H1 (cell line): Measurements from ENCODE around the gene TSC2. TPM values are rescaled to one million over a fixed set of nuclear protein-coding genes. Genes with fewer than 3 reads are reported as not detected.
A peak's percentile ranks its signal among the peaks of the same experiment; 100 is the strongest.

Experiments used
- CTCF ChIA-PET: fragments of 300-600 bp; sonication (Branson Sonifier 250); formaldehyde crosslinking; loops from one replicate; lab custom pipeline; 2021; ENCODE audit not compliant: partially characterized antibody; lab: Charles Lee
- POLR2A ChIA-PET: fragments of 300-600 bp; sonication (Branson Sonifier 250); formaldehyde crosslinking; loops from one replicate; lab custom pipeline; 2021; ENCODE audit warnings: inconsistent platforms; ENCODE audit not compliant: partially characterized antibody; lab: Charles Lee
- DNase-seq, 2 experiments: peaks; one replicate each; pipeline versions ENCODE4 v3.0.0 to v3.0.0-alpha.2; 2010 to 2022; ENCODE audit warnings: low spot score in 2 of 2, low read depth in 1 of 2, mixed read lengths in 1 of 2
- FAIRE-seq: peaks from 2 replicates; lab custom pipeline; 2011; peaks lifted over from hg19 to GRCh38; lab: Jason Lieb, UNC
- H2AFZ ChIP-seq: 2 replicates; pipeline ENCODE4 v1.8.1; 2012; ENCODE audit warnings: low read length, inconsistent platforms
- H2AK5ac ChIP-seq: 2 replicates; pipeline ENCODE4 v1.6.1; 2013; ENCODE audit warnings: low read depth, low read length
- H2BK120ac ChIP-seq: replicated peaks from 2 replicates; pipeline ENCODE3; 2013; ENCODE audit warnings: low read depth, low read length, inconsistent platforms
- H2BK12ac ChIP-seq: 2 replicates; pipeline ENCODE4 v1.6.1; 2013; ENCODE audit warnings: low read depth, low read length
- H2BK15ac ChIP-seq: 2 replicates; pipeline ENCODE4 v1.6.1; 2013; ENCODE audit warnings: low read length
- H2BK20ac ChIP-seq: 2 replicates; pipeline ENCODE4 v1.6.1; 2013; ENCODE audit warnings: low read length
- H2BK5ac ChIP-seq: 2 replicates; pipeline ENCODE4 v1.6.1; 2013; ENCODE audit warnings: low read depth, low read length
- H3K14ac ChIP-seq: 2 replicates; pipeline ENCODE4 v1.6.1; 2013; ENCODE audit warnings: inconsistent platforms; ENCODE audit not compliant: insufficient read length
- H3K18ac ChIP-seq: 2 replicates; pipeline ENCODE4 v1.6.1; 2013; ENCODE audit warnings: low read length; ENCODE audit errors: extremely low read depth
- H3K23ac ChIP-seq: 2 replicates; pipeline ENCODE4 v1.6.1; 2013; ENCODE audit warnings: inconsistent platforms; ENCODE audit not compliant: insufficient read length
- H3K23me2 ChIP-seq: 2 replicates; pipeline ENCODE4 v1.6.1; 2013; ENCODE audit warnings: low read depth, low read length
- H3K27ac ChIP-seq: 2 replicates; pipeline ENCODE4 v1.6.1; 2011; ENCODE audit warnings: low read depth, low read length, inconsistent platforms
- H3K27me3 ChIP-seq, 4 experiments: replicated peaks in 1 of 4; 1 replicate in 1 of 4; 2 replicates in 3 of 4; pipeline versions ENCODE4 v1.6.1 to v1.8.1; 2011 to 2013; ENCODE audit warnings: low read length in 3 of 4, mild to moderate bottlenecking in 3 of 4, inconsistent platforms in 2 of 4, mixed read lengths in 2 of 4, moderate library complexity in 1 of 4; ENCODE audit not compliant: control insufficient read depth in 3 of 4, insufficient read depth in 3 of 4; ENCODE audit errors: extremely low read depth in 1 of 4
- H3K36me3 ChIP-seq, 4 experiments: 2 replicates each; pipeline versions ENCODE4 v1.6.1 to v1.8.1; 2011 to 2013; ENCODE audit warnings: mild to moderate bottlenecking in 4 of 4, low read length in 3 of 4, moderate library complexity in 2 of 4, control low read depth in 1 of 4, inconsistent platforms in 1 of 4; ENCODE audit not compliant: insufficient read depth in 4 of 4, control insufficient read depth in 2 of 4
- H3K4ac ChIP-seq: replicated peaks from 2 replicates; pipeline ENCODE3; 2013; ENCODE audit warnings: low read length, low read depth, mixed read lengths, inconsistent platforms; ENCODE audit not compliant: insufficient read length
- H3K4me1 ChIP-seq, 4 experiments: replicated peaks in 1 of 4; 1 replicate in 1 of 4; 2 replicates in 3 of 4; pipeline versions ENCODE4 v1.6.1 to v1.8.1; 2011 to 2013; ENCODE audit warnings: low read length in 3 of 4, inconsistent platforms in 2 of 4, mixed read lengths in 1 of 4; ENCODE audit not compliant: insufficient read depth in 4 of 4, control insufficient read depth in 3 of 4
- H3K4me2 ChIP-seq, 2 experiments: 2 replicates each; pipeline versions ENCODE4 v1.6.1 to v1.8.1; 2011 to 2013; ENCODE audit warnings: low read depth in 2 of 2, low read length in 2 of 2, control low read depth in 1 of 2, inconsistent platforms in 1 of 2, mild to moderate bottlenecking in 1 of 2; ENCODE audit not compliant: insufficient read depth in 1 of 2
- H3K4me3 ChIP-seq, 4 experiments: fragments of 200-600, 300-600 bp in 1 of 4; sonication (generic), shearing (Covaris generic), sonication (Bioruptor Twin) in 1 of 4; 2 replicates each; pipeline versions ENCODE4 v1.5.1 to v1.8.1; 2011 to 2016; ENCODE audit warnings: low read length in 4 of 4, low read depth in 3 of 4, control low read depth in 2 of 4, inconsistent platforms in 2 of 4, mild to moderate bottlenecking in 2 of 4, mixed read lengths in 1 of 4, moderate library complexity in 1 of 4; ENCODE audit not compliant: insufficient read depth in 2 of 4; ENCODE audit errors: extremely low read depth in 1 of 4
- H3K56ac ChIP-seq: replicated peaks from 2 replicates; pipeline ENCODE3; 2013; ENCODE audit warnings: low read depth, mild to moderate bottlenecking, mixed read lengths, low read length, inconsistent platforms; ENCODE audit not compliant: insufficient read length
- H3K79me1 ChIP-seq: 2 replicates; pipeline ENCODE4 v1.6.1; 2013; ENCODE audit warnings: low read depth, low read length, control low read depth
- H3K79me2 ChIP-seq, 2 experiments: 2 replicates each; pipeline versions ENCODE4 v1.6.1 to v1.8.1; 2012 to 2013; ENCODE audit warnings: low read length in 2 of 2, mild to moderate bottlenecking in 2 of 2, inconsistent platforms in 1 of 2; ENCODE audit not compliant: insufficient read depth in 2 of 2, control insufficient read depth in 1 of 2
- H3K9ac ChIP-seq, 4 experiments: replicated peaks in 1 of 4; 1 replicate in 1 of 4; 2 replicates in 3 of 4; pipeline versions ENCODE4 v1.6.1 to v1.8.1; 2011 to 2013; ENCODE audit warnings: low read depth in 3 of 4, low read length in 3 of 4, control low read depth in 2 of 4, mild to moderate bottlenecking in 2 of 4, moderate library complexity in 2 of 4, inconsistent platforms in 1 of 4; ENCODE audit errors: extremely low read depth in 1 of 4
- H3K9me3 ChIP-seq, 2 experiments: 2 replicates each; pipeline versions ENCODE4 v1.6.1 to v1.8.1; 2012 to 2013; ENCODE audit warnings: mild to moderate bottlenecking in 2 of 2, moderate library complexity in 2 of 2, control low read depth in 1 of 2, inconsistent platforms in 1 of 2, low read depth in 1 of 2, low read length in 1 of 2, mixed read lengths in 1 of 2; ENCODE audit not compliant: insufficient read depth in 2 of 2
- H4K20me1 ChIP-seq, 2 experiments: replicated peaks in 1 of 2; 2 replicates each; pipeline versions ENCODE3 to v1.8.1; 2011 to 2013; ENCODE audit warnings: inconsistent platforms in 2 of 2, low read length in 2 of 2, mild to moderate bottlenecking in 1 of 2; ENCODE audit not compliant: insufficient read depth in 2 of 2, control insufficient read depth in 1 of 2
- H4K5ac ChIP-seq: 2 replicates; pipeline ENCODE4 v1.6.1; 2013; ENCODE audit warnings: low read length, low read depth, mixed read lengths, inconsistent platforms; ENCODE audit not compliant: insufficient read length
- H4K8ac ChIP-seq: 2 replicates; pipeline ENCODE4 v1.8.0; 2013; ENCODE audit warnings: mild to moderate bottlenecking, moderate library complexity, low read length, inconsistent platforms; ENCODE audit not compliant: insufficient read depth; ENCODE audit errors: extremely low read depth
- H4K91ac ChIP-seq: replicated peaks from 2 replicates; pipeline ENCODE3; 2013; ENCODE audit warnings: low read length, mixed read lengths, inconsistent platforms; ENCODE audit not compliant: insufficient read length
- CHD1 ChIP-seq: IDR thresholded peaks from 2 replicates; pipeline ENCODE4 v1.6.1; 2012; ENCODE audit warnings: low read depth, low read length, improper control_type of control experiment
- TBP ChIP-seq: IDR thresholded peaks from 2 replicates; pipeline ENCODE4 v1.6.1; 2011; ENCODE audit warnings: low read depth, low read length, improper control_type of control experiment
- WGBS, 2 experiments: shearing (Covaris generic) in 1 of 2; methylation state at CpG; one replicate each; pipeline versions ENCODE4 v1.1.6 to v1.1.7; 2013 to 2015; ENCODE audit warnings: low lambda C conversion rate in 2 of 2, mixed read lengths in 2 of 2, inconsistent platforms in 1 of 2, low coverage in 1 of 2, missing lambda C conversion rate in 1 of 2; ENCODE audit not compliant: insufficient replicate concordance in 2 of 2, insufficient coverage in 1 of 2, insufficient read length in 1 of 2; ENCODE audit errors: extremely low coverage in 1 of 2, missing lambda C conversion rate in 1 of 2; 5-methylcytosine and 5-hydroxymethylcytosine counted together
- polyA plus RNA-seq, 7 experiments: library from polyadenylated mRNA; depleted of rRNA in 3 of 7; stranded (reverse) in 5 of 7; unstranded in 2 of 7; fragments of >200 nt in 5 of 7; fragments of 200-250 nt in 2 of 7; gene quantifications; 1 replicate in 5 of 7; 2 replicates in 1 of 7; 4 replicates in 1 of 7; pipeline versions ENCODE4 v1.2.1 to v1.2.3, GENCODE V29; 2011 to 2013; ENCODE audit warnings: missing spikeins in 2 of 7, mixed read lengths in 2 of 7
- total RNA-seq: library from RNA; stranded (reverse); fragmentation: NEBNext Ultra II Directional; extraction: Animal tissue kit (Norgen Biotek cat#: 25700); gene quantifications from 2 replicates; pipeline ENCODE4 v1.2.1, GENCODE V29; 2021

The TSC2 gene
- total and polyA plus RNA-seq, 2 of the 8 experiments (the other 6 are each of a cell fraction or from before 2014, with no cell fraction given), result 65.9 to 96.6 TPM

DNA sequence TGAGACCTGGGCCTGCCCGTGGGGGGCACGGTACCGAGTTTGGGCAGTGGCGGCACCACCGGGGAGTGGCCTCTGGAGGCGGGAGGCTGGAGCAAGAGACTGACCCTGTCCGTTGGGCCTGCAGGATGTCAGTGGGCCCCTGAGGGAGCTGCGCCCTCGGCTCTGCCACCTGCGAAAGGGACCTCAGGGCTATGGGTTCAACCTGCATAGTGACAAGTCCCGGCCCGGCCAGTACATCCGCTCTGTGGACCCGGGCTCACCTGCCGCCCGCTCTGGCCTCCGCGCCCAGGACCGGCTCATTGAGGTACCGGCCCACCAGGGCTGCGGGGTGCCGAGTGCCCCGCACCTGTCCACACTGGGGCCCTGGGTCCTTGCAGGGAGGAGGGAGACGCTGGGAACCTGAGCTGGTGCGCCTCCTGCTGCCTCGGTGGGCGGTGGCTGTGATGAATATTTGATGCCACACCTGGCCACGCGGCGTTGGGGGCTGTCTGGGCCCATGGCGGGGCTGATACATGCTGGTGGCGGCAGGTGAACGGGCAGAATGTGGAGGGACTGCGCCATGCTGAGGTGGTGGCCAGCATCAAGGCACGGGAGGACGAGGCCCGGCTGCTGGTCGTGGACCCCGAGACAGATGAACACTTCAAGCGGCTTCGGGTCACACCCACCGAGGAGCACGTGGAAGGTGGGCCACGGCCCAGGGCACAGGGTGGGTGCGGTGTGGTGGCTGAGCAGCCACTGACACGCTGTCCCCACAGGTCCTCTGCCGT lies 11.4 kb upstream of the TSC2 start:
- Histone ChIP-seq H3K23me2 (no peaks in the 10 kb centered on the region), H2AK5ac (no peak overlapping the region), H2BK5ac (no peak overlapping the region), H3K79me1 (no peaks in the 10 kb centered on the region), H3K4ac (no peak overlapping the region), H3K4me1 (peaks cover 0 to 4% (median 0%) of the 10 kb centered on the region in 4 experiments; a peak in 4 of 7 replicates), H3K27ac (no peak overlapping the region), H2BK20ac (no peak overlapping the region), H3K23ac (no peak overlapping the region), H2BK12ac (no peak overlapping the region), H3K79me2 (no peaks in the 10 kb centered on the region), H4K20me1 (peaks cover 0 to 2% of the 10 kb centered on the region in 2 experiments), H3K4me3 (no peak overlapping the region), H3K4me2 (no peak overlapping the region), H4K91ac (peak overlapping the region; percentile 54), H3K9ac (no peak overlapping the region), H3K56ac (no peak overlapping the region), H2BK120ac (no peak overlapping the region), H3K9me3 (no peaks in the 10 kb centered on the region), H3K36me3 (no peaks in the 10 kb centered on the region), H3K14ac (no peak overlapping the region), H4K8ac (peak overlapping the region; percentile 25; the same call in 1 of the 2 replicates), H2BK15ac (no peak overlapping the region), H2AFZ (no peak overlapping the region), H4K5ac (no peak overlapping the region), H3K27me3 (no peaks in the 10 kb centered on the region), H3K18ac (no peak overlapping the region)
- POLR2A ChIA-PET, result interaction anchor here (0.9 to 2.1 kb wide), 4 partner anchors 9 to 119 kb away, joined by 3 to 5 read pairs (median 4); partner anchors contain the start of gene TRAF7
- CTCF ChIA-PET, result interaction anchor here (0.9 to 3.0 kb wide), 7 partner anchors 10 to 103 kb away, joined by 3 to 14 read pairs (median 5); partner anchors contain the start of genes NPW, NTHL1 and TSC2
- no peak for FAIRE-seq
- TF ChIP-seq TBP (no peak), CHD1 (no peak)
- DNase-seq, result no peak
- WGBS, 2 experiments, result 91% methylated on average over 39 of the region's 47 CpGs; no CpG with 5 or more reads in 1 of the 2 experiments
